HepG2 (cell line): ENCODE measurements around the gene RASGRF1. TPM values are rescaled to one million over a fixed set of nuclear protein-coding genes. Genes with fewer than 3 reads are reported as not detected.

Experiments
- CEBPB ChIP-seq: IDR thresholded peaks from 2 replicates; pipeline ENCODE4 v1.6.1; 2011; ENCODE audit warnings: low read depth, low read length, improper control_type of control experiment, borderline replicate concordance
- EP300 ChIP-seq, 3 experiments: sonication (generic) in 1 of 3; formaldehyde crosslinking in 1 of 3; IDR thresholded peaks; 2 replicates each; pipeline versions ENCODE4 v1.5.1 to v1.6.1; 2011 to 2020; ENCODE audit warnings: low read depth in 2 of 3, low read length in 2 of 3, borderline replicate concordance in 1 of 3, improper control_type of control experiment in 1 of 3, mild to moderate bottlenecking in 1 of 3, missing genetic modification reagents in 1 of 3, moderate library complexity in 1 of 3
- ERF ChIP-seq: IDR thresholded peaks from 2 replicates; pipeline ENCODE4 v1.6.1; 2018; ENCODE audit warnings: missing biosample characterization, missing genetic modification reagents
- FOXO1 ChIP-seq: sonication (generic); formaldehyde crosslinking; IDR thresholded peaks from 2 replicates; pipeline ENCODE4 v1.4.0; 2020; ENCODE audit warnings: missing genetic modification reagents
- HDAC1 ChIP-seq: sonication (generic); formaldehyde crosslinking; IDR thresholded peaks from 2 replicates; pipeline ENCODE4 v1.5.1; 2020; ENCODE audit warnings: mild to moderate bottlenecking, missing genetic modification reagents
- KDM4B ChIP-seq: sonication (generic); formaldehyde crosslinking; IDR thresholded peaks from 2 replicates; pipeline ENCODE4 v1.4.0; 2020; ENCODE audit warnings: missing genetic modification reagents
- SOX6 ChIP-seq, 2 experiments: fragments of 450-650 bp in 1 of 2; sonication (generic) in 1 of 2; formaldehyde crosslinking in 1 of 2; IDR thresholded peaks; 2 replicates each; pipeline versions ENCODE4 v1.4.0 to v1.6.1; 2017 to 2020; ENCODE audit warnings: antibody characterized with exemption in 1 of 2, mild to moderate bottlenecking in 1 of 2, missing genetic modification reagents in 1 of 2
- YEATS2 ChIP-seq: sonication (generic); formaldehyde crosslinking; IDR thresholded peaks from 2 replicates; pipeline ENCODE4 v1.4.0; 2020; ENCODE audit warnings: missing genetic modification reagents, borderline replicate concordance
- ZNF160 ChIP-seq: sonication (generic); formaldehyde crosslinking; IDR thresholded peaks from 2 replicates; pipeline ENCODE4 v1.8.0; 2022; ENCODE audit warnings: mild to moderate bottlenecking, inconsistent platforms, missing genetic modification reagents
- ZNF431 ChIP-seq: sonication (generic); formaldehyde crosslinking; IDR thresholded peaks from 2 replicates; pipeline ENCODE4 v1.9.0; 2022; ENCODE audit warnings: missing genetic modification reagents, low read depth, mild to moderate bottlenecking, borderline replicate concordance
- polyA plus RNA-seq, 8 experiments: library from polyadenylated mRNA; depleted of rRNA in 3 of 8; stranded (reverse) in 7 of 8; unstranded in 1 of 8; fragments of >200 nt; fragmentation: Illumina TruSeq in 4 of 8; extraction: Trizol in 4 of 8; gene quantifications; 2 replicates each; pipeline versions ENCODE4 v1.2.1 to v1.2.3, GENCODE V29; 2011 to 2016; ENCODE audit warnings: low read depth in 4 of 8, missing spikeins in 1 of 8, mixed read lengths in 1 of 8; ENCODE audit not compliant: insufficient read depth in 1 of 8
- total RNA-seq, 5 experiments: library from RNA; depleted of rRNA; stranded (reverse); fragments of >200 nt; fragmentation: Illumina TruSeq; extraction: Trizol; gene quantifications; 2 replicates each; pipeline ENCODE4 v1.2.3, GENCODE V29; 2016; ENCODE audit warnings: low read depth in 1 of 5
- TF ChIP-seq, protein P1 (sequence below): sonication (generic); formaldehyde crosslinking; IDR thresholded peaks from 2 replicates; pipeline ENCODE4 v1.4.0; 2020; ENCODE audit warnings: low read depth, missing genetic modification reagents
- TF ChIP-seq, protein P2 (sequence below): IDR thresholded peaks from 2 replicates; pipeline ENCODE4 v1.4.0; 2020; ENCODE audit warnings: mild to moderate bottlenecking, missing genetic modification reagents
- TF ChIP-seq, protein P3 (sequence below): sonication (generic); formaldehyde crosslinking; IDR thresholded peaks from 2 replicates; pipeline ENCODE4 v1.4.0; 2020; ENCODE audit warnings: missing genetic modification reagents
- TF ChIP-seq, protein P4 (sequence below): sonication (generic); formaldehyde crosslinking; IDR thresholded peaks from 2 replicates; pipeline ENCODE4 v1.4.0; 2020; ENCODE audit warnings: missing genetic modification reagents

The RASGRF1 gene
- total and polyA plus RNA-seq, 2 of the 13 experiments (the other 11 are each of a cell fraction or from before 2014, with no cell fraction given) = 0.55 to 3.0 TPM

DNA sequence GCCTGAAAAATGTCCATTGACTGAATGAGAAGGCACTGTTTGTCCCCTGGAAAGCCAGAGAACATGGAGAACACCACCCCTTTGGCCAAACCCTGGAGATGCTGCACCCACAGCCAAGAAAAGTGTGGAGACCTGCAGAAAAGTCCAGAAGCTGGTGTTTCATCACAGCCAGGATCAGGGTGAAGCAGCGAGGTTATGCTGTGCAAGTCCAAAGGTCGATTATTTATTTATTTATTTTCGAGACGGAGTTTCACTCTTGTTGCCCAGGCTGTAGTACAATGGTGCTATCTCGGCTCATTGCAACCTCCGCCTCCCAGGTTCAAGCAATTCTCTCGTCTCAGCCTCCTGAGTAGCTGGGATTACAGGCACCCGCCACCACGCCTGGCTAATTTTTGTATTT, 140.2 kb downstream of the RASGRF1 start (continued):
- TF ChIP-seq YEATS2 (peak; percentile 24; the same call in 1 of the 2 replicates), KDM4B (CRISPR knock-in tag) (no peak), CEBPB (peak; percentile 65), ERF (peak; percentile 41; the same call in 1 of the 2 replicates), SOX6 (IDR thresholded peaks at IDR 0.05) (no peak), SOX6 (CRISPR knock-in tag; IDR thresholded peaks at IDR 0.05) (peak; percentile 32; the same call in 1 of the 2 replicates), FOXO1 (CRISPR knock-in tag) (no peak), HDAC1 (no peak), EP300 (IDR thresholded peaks at IDR 0.05; ENCODE audit: low read depth in 2 of 2, low read length in 2 of 2) (peak in 1 of 2 experiments; percentile 51; a peak in 2 of 4 replicates), EP300 (CRISPR knock-in tag; IDR thresholded peaks at IDR 0.05; ENCODE audit: borderline replicate concordance) (no peak), ZNF431 (no peak), ZNF160 (CRISPR knock-in tag) (no peak)
- TF ChIP-seq, protein P1, sequence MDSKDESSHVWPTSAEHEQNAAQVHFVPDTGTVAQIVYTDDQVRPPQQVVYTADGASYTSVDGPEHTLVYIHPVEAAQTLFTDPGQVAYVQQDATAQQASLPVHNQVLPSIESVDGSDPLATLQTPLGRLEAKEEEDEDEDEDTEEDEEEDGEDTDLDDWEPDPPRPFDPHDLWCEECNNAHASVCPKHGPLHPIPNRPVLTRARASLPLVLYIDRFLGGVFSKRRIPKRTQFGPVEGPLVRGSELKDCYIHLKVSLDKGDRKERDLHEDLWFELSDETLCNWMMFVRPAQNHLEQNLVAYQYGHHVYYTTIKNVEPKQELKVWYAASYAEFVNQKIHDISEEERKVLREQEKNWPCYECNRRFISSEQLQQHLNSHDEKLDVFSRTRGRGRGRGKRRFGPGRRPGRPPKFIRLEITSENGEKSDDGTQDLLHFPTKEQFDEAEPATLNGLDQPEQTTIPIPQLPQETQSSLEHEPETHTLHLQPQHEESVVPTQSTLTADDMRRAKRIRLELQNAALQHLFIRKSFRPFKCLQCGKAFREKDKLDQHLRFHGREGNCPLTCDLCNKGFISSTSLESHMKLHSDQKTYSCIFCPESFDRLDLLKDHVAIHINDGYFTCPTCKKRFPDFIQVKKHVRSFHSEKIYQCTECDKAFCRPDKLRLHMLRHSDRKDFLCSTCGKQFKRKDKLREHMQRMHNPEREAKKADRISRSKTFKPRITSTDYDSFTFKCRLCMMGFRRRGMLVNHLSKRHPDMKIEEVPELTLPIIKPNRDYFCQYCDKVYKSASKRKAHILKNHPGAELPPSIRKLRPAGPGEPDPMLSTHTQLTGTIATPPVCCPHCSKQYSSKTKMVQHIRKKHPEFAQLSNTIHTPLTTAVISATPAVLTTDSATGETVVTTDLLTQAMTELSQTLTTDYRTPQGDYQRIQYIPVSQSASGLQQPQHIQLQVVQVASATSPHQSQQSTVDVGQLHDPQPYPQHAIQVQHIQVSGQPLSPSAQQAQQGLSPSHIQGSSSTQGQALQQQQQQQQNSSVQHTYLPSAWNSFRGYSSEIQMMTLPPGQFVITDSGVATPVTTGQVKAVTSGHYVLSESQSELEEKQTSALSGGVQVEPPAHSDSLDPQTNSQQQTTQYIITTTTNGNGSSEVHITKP (CRISPR knock-in tag) = no peak
- TF ChIP-seq, protein P2, sequence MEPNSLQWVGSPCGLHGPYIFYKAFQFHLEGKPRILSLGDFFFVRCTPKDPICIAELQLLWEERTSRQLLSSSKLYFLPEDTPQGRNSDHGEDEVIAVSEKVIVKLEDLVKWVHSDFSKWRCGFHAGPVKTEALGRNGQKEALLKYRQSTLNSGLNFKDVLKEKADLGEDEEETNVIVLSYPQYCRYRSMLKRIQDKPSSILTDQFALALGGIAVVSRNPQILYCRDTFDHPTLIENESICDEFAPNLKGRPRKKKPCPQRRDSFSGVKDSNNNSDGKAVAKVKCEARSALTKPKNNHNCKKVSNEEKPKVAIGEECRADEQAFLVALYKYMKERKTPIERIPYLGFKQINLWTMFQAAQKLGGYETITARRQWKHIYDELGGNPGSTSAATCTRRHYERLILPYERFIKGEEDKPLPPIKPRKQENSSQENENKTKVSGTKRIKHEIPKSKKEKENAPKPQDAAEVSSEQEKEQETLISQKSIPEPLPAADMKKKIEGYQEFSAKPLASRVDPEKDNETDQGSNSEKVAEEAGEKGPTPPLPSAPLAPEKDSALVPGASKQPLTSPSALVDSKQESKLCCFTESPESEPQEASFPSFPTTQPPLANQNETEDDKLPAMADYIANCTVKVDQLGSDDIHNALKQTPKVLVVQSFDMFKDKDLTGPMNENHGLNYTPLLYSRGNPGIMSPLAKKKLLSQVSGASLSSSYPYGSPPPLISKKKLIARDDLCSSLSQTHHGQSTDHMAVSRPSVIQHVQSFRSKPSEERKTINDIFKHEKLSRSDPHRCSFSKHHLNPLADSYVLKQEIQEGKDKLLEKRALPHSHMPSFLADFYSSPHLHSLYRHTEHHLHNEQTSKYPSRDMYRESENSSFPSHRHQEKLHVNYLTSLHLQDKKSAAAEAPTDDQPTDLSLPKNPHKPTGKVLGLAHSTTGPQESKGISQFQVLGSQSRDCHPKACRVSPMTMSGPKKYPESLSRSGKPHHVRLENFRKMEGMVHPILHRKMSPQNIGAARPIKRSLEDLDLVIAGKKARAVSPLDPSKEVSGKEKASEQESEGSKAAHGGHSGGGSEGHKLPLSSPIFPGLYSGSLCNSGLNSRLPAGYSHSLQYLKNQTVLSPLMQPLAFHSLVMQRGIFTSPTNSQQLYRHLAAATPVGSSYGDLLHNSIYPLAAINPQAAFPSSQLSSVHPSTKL = peak; percentile 65
- TF ChIP-seq, protein P3, sequence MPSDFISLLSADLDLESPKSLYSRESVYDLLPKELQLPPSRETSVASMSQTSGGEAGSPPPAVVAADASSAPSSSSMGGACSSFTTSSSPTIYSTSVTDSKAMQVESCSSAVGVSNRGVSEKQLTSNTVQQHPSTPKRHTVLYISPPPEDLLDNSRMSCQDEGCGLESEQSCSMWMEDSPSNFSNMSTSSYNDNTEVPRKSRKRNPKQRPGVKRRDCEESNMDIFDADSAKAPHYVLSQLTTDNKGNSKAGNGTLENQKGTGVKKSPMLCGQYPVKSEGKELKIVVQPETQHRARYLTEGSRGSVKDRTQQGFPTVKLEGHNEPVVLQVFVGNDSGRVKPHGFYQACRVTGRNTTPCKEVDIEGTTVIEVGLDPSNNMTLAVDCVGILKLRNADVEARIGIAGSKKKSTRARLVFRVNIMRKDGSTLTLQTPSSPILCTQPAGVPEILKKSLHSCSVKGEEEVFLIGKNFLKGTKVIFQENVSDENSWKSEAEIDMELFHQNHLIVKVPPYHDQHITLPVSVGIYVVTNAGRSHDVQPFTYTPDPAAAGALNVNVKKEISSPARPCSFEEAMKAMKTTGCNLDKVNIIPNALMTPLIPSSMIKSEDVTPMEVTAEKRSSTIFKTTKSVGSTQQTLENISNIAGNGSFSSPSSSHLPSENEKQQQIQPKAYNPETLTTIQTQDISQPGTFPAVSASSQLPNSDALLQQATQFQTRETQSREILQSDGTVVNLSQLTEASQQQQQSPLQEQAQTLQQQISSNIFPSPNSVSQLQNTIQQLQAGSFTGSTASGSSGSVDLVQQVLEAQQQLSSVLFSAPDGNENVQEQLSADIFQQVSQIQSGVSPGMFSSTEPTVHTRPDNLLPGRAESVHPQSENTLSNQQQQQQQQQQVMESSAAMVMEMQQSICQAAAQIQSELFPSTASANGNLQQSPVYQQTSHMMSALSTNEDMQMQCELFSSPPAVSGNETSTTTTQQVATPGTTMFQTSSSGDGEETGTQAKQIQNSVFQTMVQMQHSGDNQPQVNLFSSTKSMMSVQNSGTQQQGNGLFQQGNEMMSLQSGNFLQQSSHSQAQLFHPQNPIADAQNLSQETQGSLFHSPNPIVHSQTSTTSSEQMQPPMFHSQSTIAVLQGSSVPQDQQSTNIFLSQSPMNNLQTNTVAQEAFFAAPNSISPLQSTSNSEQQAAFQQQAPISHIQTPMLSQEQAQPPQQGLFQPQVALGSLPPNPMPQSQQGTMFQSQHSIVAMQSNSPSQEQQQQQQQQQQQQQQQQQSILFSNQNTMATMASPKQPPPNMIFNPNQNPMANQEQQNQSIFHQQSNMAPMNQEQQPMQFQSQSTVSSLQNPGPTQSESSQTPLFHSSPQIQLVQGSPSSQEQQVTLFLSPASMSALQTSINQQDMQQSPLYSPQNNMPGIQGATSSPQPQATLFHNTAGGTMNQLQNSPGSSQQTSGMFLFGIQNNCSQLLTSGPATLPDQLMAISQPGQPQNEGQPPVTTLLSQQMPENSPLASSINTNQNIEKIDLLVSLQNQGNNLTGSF (CRISPR knock-in tag) = no peak
- TF ChIP-seq, protein P4, sequence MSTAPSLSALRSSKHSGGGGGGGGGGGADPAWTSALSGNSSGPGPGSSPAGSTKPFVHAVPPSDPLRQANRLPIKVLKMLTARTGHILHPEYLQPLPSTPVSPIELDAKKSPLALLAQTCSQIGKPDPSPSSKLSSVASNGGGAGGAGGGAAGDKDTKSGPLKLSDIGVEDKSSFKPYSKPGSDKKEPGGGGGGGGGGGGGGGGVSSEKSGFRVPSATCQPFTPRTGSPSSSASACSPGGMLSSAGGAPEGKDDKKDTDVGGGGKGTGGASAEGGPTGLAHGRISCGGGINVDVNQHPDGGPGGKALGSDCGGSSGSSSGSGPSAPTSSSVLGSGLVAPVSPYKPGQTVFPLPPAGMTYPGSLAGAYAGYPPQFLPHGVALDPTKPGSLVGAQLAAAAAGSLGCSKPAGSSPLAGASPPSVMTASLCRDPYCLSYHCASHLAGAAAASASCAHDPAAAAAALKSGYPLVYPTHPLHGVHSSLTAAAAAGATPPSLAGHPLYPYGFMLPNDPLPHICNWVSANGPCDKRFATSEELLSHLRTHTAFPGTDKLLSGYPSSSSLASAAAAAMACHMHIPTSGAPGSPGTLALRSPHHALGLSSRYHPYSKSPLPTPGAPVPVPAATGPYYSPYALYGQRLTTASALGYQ = 0 out of 2 replicates have a peak, but pooled peaks have one; percentile 19
